ENCODE results near the gene CANT1.
"Not testable (repeated sequence)": the region's sequence is repeated elsewhere in the genome, so short reads cannot be mapped to it uniquely, and the experiment has no call there.

CANT1 gene

GRCh38 chr17:78974635-78975591, 34.7 kb downstream of the CANT1 start:
- DNase-seq = peak; percentile 77

DNA sequence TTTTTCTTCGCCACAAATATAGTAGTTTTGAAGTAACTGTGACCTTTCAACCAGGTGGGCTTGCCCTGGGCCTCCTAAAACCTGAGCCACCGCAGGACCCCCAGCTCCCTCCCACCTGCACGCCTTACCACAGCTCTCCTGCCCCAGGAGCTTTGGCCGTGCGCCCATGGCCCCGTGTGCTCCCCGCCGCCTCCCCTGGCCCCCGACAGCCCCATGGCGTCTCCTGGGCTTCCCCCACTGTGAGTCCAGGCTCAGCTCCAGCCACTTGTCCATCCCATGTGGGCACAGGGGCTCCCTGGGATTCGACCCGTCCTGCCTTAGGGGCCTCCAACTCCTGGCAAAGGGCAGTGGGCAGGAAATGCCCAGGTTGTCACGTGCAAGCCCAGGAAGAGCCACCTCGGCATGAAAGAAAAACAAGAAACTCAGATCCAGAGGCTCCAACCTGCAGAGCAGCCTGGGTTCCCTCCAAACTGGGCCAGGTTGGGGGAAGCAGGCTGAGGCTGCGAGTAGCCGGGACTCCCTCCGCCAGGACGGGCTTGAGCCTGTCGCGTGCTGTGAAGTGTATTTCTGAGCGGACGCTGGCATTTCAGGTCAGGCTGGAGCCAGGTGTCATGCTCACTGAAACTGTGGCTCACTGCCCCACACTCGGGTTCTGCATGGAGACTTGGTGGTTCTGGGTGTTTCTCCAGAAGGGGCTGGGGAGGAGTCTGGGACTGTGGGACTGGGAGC, 35.6 kb downstream of the CANT1 start:
- no peak for DNase-seq

GRCh38 chr17:78973196-78973595, 36.4 kb downstream of the CANT1 start:
- DNase-seq = no peak

DNA sequence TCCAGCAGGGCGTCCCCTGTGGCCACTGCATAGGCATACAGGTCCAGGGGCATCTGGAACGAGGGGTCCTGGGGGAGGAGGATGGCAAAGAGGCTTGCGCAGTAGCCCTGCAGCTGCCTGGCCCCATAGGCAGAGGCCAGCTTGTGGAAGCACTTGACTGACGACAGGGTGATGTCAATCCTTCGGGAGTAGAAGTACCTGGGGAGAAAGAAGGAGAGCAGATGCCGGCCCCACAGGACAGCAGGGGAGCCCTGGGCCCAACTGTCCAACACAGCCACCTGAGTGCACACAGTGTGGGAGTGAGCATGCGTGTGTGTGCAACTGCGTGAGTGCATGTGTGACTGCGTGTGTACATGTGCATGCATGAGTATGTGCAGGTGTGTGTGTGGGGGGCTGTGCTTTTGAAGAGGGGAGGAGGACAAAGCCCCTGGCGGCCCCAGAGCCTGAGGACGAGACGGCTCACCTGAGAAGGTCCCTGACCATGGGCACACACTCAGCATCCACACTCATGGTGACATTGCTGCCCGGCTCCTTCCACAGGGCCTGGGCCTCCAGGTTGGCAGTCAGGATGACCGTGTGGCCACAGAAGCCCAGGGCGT, 37.0 kb downstream of the CANT1 start:
- DNase-seq = no peak

DNA sequence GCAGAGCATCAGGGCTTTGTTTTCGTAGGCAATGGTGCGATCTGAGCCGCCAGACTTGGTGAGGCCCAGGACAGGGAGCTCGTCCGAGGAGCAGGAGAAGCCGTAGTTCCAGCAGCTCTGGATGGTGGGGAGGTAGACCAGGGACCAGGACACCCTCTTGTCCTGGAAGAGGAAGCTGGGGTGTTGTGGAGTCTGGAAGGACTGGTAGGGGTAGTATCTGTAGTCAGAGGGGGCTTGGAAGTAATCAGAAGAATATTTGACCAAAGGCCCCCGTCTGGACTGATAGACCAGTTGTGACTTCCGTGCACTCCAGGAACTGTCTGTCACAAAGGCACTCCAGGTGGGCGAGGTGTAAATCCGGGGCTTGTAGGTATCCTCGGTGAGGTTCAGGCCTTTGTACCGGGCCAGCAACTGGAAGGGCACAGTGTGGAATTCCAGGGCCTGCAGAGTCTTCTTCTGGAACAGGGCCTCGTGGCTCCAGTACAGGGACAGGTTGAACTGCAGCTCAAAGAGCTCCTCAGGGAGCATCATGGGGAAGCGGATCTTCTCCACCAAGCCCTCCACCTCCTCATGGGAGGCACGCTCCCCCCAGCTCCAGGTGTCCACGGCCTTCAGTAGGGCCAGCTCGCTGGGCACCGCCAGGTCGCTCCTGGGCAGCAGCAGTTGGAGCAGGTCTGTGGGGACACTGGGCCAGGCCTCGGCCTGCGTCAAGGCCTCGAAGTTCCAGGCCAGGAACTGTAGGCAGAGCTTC, 37.6 kb downstream of the CANT1 start:
- DNase-seq = no peak

DNA sequence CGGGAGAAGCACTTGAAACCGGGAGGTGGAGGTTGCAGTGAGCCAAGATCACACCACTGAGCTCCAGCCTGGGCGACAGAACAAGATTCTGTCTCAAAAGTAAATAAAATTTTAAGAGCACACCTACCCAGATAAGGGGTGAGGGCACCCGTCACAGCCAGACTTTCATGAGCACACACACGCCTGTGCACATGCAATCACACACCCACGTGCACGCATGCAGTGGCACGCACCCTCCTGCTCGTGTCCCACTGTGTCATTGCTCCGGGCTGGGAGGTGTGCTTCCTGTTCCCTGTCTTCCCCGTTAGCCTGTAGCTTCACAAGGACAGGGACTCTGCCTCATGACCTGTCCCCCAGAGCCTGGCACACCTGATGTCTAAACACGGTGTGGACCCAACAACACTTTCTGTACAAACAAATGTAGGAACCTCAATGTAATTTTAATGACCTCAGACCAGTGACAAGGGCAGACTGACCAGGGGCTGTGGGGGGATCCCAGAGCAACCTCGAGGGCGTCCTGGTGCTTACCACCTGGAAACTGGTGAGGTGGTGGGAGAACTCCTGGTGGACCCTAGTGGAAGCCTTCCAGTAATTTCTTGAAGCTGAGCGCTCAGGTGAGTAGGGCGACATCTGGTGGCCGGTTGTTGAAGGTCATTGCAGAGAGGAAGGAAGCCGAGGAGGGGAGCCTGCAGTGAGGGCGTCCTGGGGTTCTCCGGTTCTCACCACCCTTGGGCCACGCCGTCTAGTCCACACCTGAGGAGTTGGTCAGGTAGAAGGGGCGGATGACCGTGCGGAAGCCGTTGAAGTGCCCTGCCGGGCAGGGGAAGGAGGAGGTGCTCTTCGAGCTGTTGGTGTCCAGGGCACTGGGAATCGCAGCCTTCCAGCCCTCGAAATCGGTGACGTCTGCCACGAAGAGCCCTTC, 38.5 kb downstream of the CANT1 start:
- peak; percentile 68 for DNase-seq

DNA sequence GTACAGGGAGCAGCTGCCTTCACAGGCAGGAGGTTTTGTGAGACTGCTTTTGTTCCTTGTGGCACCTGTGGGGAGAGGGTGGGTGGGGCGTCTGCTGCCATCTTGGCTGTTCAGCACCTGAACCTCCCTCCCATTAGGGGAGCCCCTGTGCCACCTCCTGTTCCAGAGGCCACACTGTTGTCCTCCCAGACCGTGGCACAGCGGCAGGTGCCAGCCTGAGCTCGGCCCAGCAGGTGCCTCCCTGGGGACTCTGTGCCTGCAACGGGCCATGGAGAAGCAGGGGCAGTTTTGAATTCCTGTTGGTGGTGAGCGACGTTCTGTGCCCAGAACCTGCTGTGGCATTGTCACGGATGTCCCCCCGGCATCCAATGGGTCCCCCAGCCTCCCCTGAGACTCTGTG, 39.7 kb downstream of the CANT1 start:
- DNase-seq = no peak

GRCh38 chr17:78967782-78968362, 41.7 kb downstream of the CANT1 start:
- no peak for DNase-seq

GRCh38 chr17:78966910-78967600, 42.5 kb downstream of the CANT1 start:
- DNase-seq = no peak

DNA sequence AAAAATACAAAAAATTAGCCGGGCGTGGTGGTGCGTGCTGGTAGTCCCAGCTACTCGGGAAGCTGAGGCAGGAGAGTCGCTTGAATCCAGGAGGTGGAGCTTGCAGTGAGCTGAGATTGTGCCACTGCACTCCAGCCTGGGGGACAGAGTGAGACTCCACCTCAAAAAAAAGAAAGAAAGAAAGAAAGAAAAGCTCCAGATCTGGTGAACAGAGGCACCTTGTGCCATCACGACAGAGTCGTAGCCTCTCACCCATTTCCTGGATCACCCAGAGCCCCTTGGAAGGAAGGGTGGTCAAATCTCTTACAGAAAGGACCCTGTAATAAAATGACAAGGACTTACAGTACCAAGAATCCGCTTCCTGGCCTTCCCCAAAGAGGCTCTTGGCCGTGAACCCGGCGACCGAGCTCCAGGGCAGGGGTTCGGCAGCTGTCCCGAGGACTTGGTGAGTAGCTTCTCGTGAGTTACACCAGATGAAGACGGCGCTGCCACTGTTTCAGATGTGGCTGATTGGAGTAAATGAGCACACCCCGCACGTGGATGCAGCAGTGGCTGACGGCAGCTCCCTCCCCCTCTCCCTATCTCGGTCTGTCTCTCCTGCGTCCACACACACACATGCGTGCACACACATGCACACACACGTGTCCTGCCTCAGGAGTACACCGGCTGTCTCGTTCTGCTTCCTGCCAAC, 43.3 kb downstream of the CANT1 start:
- no peak for DNase-seq

DNA sequence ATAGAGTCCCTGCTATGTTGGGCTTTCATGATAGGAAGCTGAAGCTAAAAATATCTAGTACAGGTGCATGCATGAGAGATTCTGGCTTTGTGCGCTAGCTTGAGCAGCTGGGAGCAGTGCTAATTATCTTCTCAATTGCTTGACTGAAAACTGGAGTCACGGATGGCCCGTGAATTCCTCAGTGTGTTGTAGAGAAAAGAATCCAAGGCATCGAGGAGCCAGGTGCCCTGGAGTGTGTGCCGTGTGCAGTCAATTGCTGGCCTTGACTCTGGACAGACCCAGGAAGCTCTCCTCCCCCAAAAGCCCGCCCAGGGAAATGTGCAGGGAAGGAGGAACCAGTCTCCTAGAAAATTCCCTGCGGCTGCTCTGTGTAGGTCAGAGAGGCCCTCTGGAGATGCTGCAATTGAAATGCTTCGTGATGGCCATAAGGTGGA, 44.1 kb downstream of the CANT1 start:
- DNase-seq = no peak

GRCh38 chr17:78963378-78963777, 46.2 kb downstream of the CANT1 start:
- no peak for DNase-seq

DNA sequence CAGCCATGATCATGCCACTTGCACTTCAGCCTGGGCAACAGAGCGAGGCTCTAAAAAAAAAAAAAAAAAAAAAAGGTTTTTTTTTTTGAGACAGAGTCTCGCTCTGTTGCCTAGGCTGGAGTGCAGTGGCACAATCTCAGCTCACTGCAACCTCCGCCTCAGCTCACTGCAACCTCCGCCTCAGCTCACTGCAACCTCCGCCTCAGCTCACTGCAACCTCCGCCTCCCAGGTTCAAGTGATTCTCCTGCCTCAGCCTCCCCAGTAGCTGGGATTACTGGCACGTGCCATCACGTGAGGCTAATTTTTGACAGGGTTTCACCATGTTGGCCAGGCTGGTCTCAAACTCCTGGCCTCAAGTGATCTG, 46.6 kb downstream of the CANT1 start:
- DNase-seq = not testable (repeated sequence)

- no peak for DNase-seq
Observed at GRCh38 chr17:78962345-78962983, 47.1 kb downstream of the CANT1 start.

- DNase-seq = no peak
Observed at GRCh38 chr17:78961571-78961970, 48.0 kb downstream of the CANT1 start.

DNA sequence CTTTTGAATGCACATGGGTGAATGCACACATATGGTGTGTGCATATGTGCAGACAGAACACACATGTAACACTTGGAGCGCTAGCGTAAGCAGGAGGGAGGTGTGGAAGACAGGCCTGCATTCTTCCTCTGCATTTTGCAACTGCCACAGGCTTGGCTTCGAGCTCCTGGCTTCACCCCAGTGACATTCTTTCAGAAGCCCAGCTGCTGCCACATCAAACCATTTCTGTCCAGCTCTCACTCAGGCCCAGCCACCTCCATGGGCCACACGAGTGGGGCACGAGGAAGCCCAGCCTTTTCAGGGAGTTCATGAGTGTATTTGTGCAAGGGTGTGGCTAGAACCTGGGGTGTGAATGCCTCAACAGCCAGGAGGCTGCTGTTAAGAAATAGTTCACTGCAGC, 48.6 kb downstream of the CANT1 start:
- DNase-seq = peak; percentile 50

- DNase-seq = no peak
Observed at GRCh38 chr17:78959803-78960202, 49.8 kb downstream of the CANT1 start.

DNA sequence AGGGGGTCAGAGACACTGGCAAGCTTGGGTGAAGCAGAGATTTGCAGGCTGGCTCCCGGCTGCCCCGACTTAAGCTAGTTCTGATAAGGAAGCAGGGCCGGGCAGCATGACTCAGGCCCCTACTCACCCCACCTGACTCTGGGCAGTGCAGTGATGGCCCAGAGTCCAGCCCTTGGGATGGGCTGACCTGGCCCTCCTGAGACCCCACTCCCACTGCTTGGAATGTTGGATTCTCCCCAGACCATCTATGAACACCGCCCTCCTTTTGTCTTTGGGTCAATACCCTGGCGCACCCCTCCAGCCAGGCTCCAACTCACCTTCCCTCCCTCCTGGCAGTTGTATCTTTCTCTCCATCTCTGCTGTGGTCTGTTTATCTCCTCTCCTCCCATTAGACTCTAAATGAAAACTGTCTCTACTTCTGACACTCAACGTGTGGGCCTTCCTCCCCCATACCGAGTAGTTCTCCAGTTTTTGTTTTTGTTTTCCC, 50.9 kb downstream of the CANT1 start:
- no peak for DNase-seq

- peak; percentile 89 for DNase-seq
Observed at GRCh38 chr17:78957128-78957527, 52.4 kb downstream of the CANT1 start.

Data from fibroblast of skin of abdomen (primary cell).